Measurements from ENCODE around the gene TEKTIP1. TPM values are rescaled to one million over a fixed set of nuclear protein-coding genes. Genes with fewer than 3 reads are reported as not detected.

Gene TEKTIP1
- total RNA-seq, 1 experiment from 2014 or later = 1.3 TPM

DNA sequence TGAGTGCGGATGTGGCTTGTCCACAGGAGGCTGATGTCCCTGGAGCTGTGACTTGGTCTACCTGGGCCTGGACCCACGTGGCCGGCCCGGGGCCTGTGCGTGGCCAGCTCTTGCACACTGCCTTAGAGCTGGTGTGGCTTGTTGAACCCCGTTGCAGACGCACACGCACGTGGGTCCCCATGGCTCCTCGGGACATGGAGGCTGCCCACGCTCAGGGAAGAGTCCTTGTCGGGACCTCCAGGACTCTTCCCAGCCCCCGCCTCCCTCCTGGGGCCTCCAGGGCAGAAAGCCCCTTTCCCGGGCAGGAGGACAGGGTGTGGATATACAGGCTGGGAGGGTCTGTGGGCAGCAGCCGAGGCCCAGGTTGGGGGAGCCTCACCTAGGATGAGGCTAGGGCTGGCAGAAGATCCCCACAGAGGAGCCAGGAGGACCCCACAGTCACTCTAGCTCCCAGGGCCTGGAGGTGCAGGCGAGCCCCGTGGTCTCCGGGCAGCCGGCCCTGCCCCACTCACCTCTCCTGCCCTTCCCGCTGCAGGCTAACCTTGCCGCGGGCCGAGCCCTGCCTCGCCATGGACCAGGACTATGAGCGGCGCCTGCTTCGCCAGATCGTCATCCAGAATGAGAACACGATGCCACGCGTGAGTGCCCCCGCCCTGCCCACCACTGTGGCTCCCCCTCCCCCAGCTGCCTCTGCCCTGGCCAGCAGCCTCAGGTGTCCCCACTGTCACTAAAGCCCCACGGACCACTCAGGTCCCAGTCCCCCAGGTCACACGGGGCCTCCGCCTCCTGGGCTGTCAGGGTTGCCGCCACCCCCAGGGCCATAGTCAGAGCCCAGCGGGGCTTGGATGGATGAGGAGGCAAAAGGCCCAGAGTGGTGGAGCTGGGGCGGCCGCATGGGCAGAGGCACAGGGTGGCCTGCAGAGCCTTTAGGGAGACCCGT lies 16.3 kb upstream of the TEKTIP1 start:
- no peak overlapping the region for H3K23ac ChIP-seq (ENCODE audit: insufficient read length, low read depth, low read length)
- no peak overlapping the region for H3K9ac ChIP-seq (ENCODE audit: extremely low read depth, insufficient read length, low read length)
- no peak overlapping the region; the same call in 1 of the 2 replicates for H3K14ac ChIP-seq (ENCODE audit: insufficient read depth, low read length)
- peaks cover 3% of the 10 kb centered on the region; the same call in 1 of the 2 replicates for H3K4me1 ChIP-seq (ENCODE audit: insufficient read depth, low read length)
- Mint-ChIP-seq H3K27ac (peak overlapping the region in 2 of 3 experiments; percentile 64 to 93; a peak in 2 of 7 replicates), H3K9me3 (no peaks in the 10 kb centered on the region; a peak in 1 of 5 replicates), H3K4me1 (peaks cover 27% of the 10 kb centered on the region in 2 experiments), H3K36me3 (ENCODE audit: insufficient read depth in 1 of 3, low read depth in 3 of 3) (peaks cover 10 to 35% (median 33%) of the 10 kb centered on the region in 3 experiments), H3K27me3 (ENCODE audit: low read depth) (no peaks in the 10 kb centered on the region), H3K4me3 (no peak overlapping the region)
- no peaks in the 10 kb centered on the region for H3K79me1 ChIP-seq (ENCODE audit: insufficient read depth, low read depth, low read length, poor library complexity, severe bottlenecking)
- no peak overlapping the region for H3K56ac ChIP-seq (ENCODE audit: insufficient read length, low read depth, low read length)
- H3K27ac ChIP-seq (ENCODE audit: insufficient read length, low read depth, low read length) = no peak overlapping the region
- H3K4ac ChIP-seq (ENCODE audit: low read depth, low read length) = no peak overlapping the region
- H4K91ac ChIP-seq (ENCODE audit: insufficient read length, low read depth, low read length) = no peak overlapping the region
- H3K79me2 ChIP-seq (ENCODE audit: insufficient read depth, low read length) = no peaks in the 10 kb centered on the region; the same call in 1 of the 2 replicates
- TF ChIP-seq CTCF (conservative IDR thresholded peaks at IDR 0.05) = no peak
- DNase-seq = no peak
- no peak overlapping the region for H2BK5ac ChIP-seq (ENCODE audit: insufficient read length, low read length)
- H2AFZ ChIP-seq (ENCODE audit: low read length) = no peak overlapping the region
- H2BK120ac ChIP-seq (ENCODE audit: low read depth, low read length, poor library complexity, severe bottlenecking) = no peak overlapping the region
- no peak overlapping the region for H2BK20ac ChIP-seq (ENCODE audit: low read depth, low read length, poor library complexity, severe bottlenecking)
- no peak overlapping the region for H3K4me2 ChIP-seq (ENCODE audit: insufficient read depth, insufficient read length, low read length)
- no peaks in the 10 kb centered on the region for H3K23me2 ChIP-seq (ENCODE audit: insufficient read length, low read depth, low read length, poor library complexity, severe bottlenecking)
- no peak overlapping the region for H3T11ph ChIP-seq (ENCODE audit: low read length)
- H4K8ac ChIP-seq (replicated peaks; ENCODE audit: insufficient read length, low read depth, low read length) = no peak overlapping the region
- H2BK15ac ChIP-seq (ENCODE audit: low read depth, low read length) = no peak overlapping the region
- no peak overlapping the region for H2BK12ac ChIP-seq (ENCODE audit: insufficient read length, low read depth, low read length)
- H3K9me3 ChIP-seq (ENCODE audit: control insufficient read depth, low read depth, low read length) = no peaks in the 10 kb centered on the region
- no peak overlapping the region for H3K18ac ChIP-seq (ENCODE audit: insufficient read length, low read depth, low read length)
- no peak overlapping the region for H4K5ac ChIP-seq (ENCODE audit: insufficient read length, low read depth, low read length)
- no peak overlapping the region for H2AK5ac ChIP-seq (ENCODE audit: insufficient read length, low read length)
- no peaks in the 10 kb centered on the region for H3K27me3 ChIP-seq (ENCODE audit: insufficient read depth, low read length)
- WGBS (ENCODE audit: extremely low coverage, insufficient read length, low lambda C conversion rate) = no CpG with 5 or more reads among the region's 40 CpGs
- no peaks in the 10 kb centered on the region for H4K20me1 ChIP-seq (ENCODE audit: control insufficient read depth, insufficient read depth, insufficient read length)
